IPS-18a (cell line): Measurements from ENCODE around the gene CEP20.

Experiments used
- H3K27ac ChIP-seq: one replicate; pipeline ENCODE4 v1.5.1; 2013; ENCODE audit warnings: low read length
- H3K27me3 ChIP-seq: one replicate; pipeline ENCODE4 v1.6.1; 2013; ENCODE audit warnings: mild to moderate bottlenecking, low read length; ENCODE audit not compliant: control insufficient read depth, insufficient read depth
- H3K36me3 ChIP-seq: one replicate; pipeline ENCODE4 v1.6.1; 2013; ENCODE audit warnings: low read depth, low read length; ENCODE audit not compliant: control insufficient read depth
- H3K4me1 ChIP-seq: one replicate; pipeline ENCODE4 v1.6.1; 2013; ENCODE audit warnings: low read depth, low read length; ENCODE audit not compliant: control insufficient read depth
- H3K4me3 ChIP-seq: one replicate; pipeline ENCODE4 v1.5.1; 2013; ENCODE audit warnings: low read length
- H3K9ac ChIP-seq: one replicate; pipeline ENCODE4 v1.6.1; 2013; ENCODE audit warnings: mild to moderate bottlenecking, low read length, moderate library complexity
- H3K9me3 ChIP-seq: one replicate; pipeline ENCODE4 v1.6.1; 2013; ENCODE audit warnings: low read depth, low read length; ENCODE audit not compliant: control insufficient read depth

Gene CEP20

GRCh38 chr16:15837761-15838160, 50.6 kb downstream of the CEP20 start:
- Histone ChIP-seq H3K9ac (no peak overlapping the region), H3K4me1 (no peaks in the 10 kb centered on the region), H3K4me3 (no peak overlapping the region), H3K27ac (no peak overlapping the region), H3K36me3 (no peaks in the 10 kb centered on the region), H3K27me3 (no peaks in the 10 kb centered on the region), H3K9me3 (no peaks in the 10 kb centered on the region)

GRCh38 chr16:15836965-15837611, 51.3 kb downstream of the CEP20 start:
- Histone ChIP-seq H3K27me3 (no peaks in the 10 kb centered on the region), H3K4me3 (no peak overlapping the region), H3K9me3 (no peaks in the 10 kb centered on the region), H3K9ac (no peak overlapping the region), H3K4me1 (no peaks in the 10 kb centered on the region), H3K36me3 (no peaks in the 10 kb centered on the region), H3K27ac (no peak overlapping the region)

- Histone ChIP-seq H3K9ac (no peak overlapping the region), H3K27me3 (no peaks in the 10 kb centered on the region), H3K4me3 (no peak overlapping the region), H3K9me3 (no peaks in the 10 kb centered on the region), H3K4me1 (no peaks in the 10 kb centered on the region), H3K27ac (no peak overlapping the region), H3K36me3 (no peaks in the 10 kb centered on the region)
Measured at GRCh38 chr16:15836074-15836473, 52.3 kb downstream of the CEP20 start.

GRCh38 chr16:15835136-15835878, 53.1 kb downstream of the CEP20 start:
- Histone ChIP-seq H3K9me3 (no peaks in the 10 kb centered on the region), H3K9ac (no peak overlapping the region), H3K4me1 (no peaks in the 10 kb centered on the region), H3K27ac (no peak overlapping the region), H3K36me3 (no peaks in the 10 kb centered on the region), H3K27me3 (no peaks in the 10 kb centered on the region), H3K4me3 (no peak overlapping the region)

DNA sequence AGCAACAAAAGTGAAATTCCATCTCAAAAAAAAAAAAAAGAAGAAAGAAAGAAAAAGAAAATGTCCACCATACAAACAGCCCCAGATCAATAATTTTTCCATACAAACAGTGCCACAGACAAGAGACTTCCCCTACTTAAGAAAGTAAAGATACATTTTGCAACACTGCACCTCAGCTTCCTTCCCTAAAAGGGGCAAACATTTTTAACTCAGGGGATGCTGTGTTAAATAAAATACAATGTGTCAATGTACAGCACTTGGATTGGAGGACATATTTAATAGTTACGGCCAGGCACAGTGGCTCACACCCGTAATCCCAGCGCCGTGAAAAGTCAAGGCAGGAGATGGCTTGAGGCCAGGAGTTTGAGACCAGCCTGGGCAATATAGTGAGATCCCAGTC, 53.9 kb downstream of the CEP20 start:
- H3K4me1 ChIP-seq = no peaks in the 10 kb centered on the region
- H3K36me3 ChIP-seq = no peaks in the 10 kb centered on the region
- no peak overlapping the region for H3K9ac ChIP-seq
- no peak overlapping the region for H3K4me3 ChIP-seq
- H3K27ac ChIP-seq = no peak overlapping the region
- H3K27me3 ChIP-seq = no peaks in the 10 kb centered on the region
- H3K9me3 ChIP-seq = no peaks in the 10 kb centered on the region

- Histone ChIP-seq H3K9ac (no peak overlapping the region), H3K9me3 (no peaks in the 10 kb centered on the region), H3K4me3 (no peak overlapping the region), H3K4me1 (no peaks in the 10 kb centered on the region), H3K27me3 (no peaks in the 10 kb centered on the region), H3K27ac (no peak overlapping the region), H3K36me3 (no peaks in the 10 kb centered on the region)
Measured at GRCh38 chr16:15833541-15833940, 54.9 kb downstream of the CEP20 start.

GRCh38 chr16:15832241-15832640, 56.2 kb downstream of the CEP20 start:
- no peak overlapping the region for H3K4me3 ChIP-seq
- no peaks in the 10 kb centered on the region for H3K4me1 ChIP-seq
- H3K27ac ChIP-seq = no peak overlapping the region
- no peaks in the 10 kb centered on the region for H3K36me3 ChIP-seq
- H3K9ac ChIP-seq = no peak overlapping the region
- H3K9me3 ChIP-seq = no peaks in the 10 kb centered on the region
- no peaks in the 10 kb centered on the region for H3K27me3 ChIP-seq

DNA sequence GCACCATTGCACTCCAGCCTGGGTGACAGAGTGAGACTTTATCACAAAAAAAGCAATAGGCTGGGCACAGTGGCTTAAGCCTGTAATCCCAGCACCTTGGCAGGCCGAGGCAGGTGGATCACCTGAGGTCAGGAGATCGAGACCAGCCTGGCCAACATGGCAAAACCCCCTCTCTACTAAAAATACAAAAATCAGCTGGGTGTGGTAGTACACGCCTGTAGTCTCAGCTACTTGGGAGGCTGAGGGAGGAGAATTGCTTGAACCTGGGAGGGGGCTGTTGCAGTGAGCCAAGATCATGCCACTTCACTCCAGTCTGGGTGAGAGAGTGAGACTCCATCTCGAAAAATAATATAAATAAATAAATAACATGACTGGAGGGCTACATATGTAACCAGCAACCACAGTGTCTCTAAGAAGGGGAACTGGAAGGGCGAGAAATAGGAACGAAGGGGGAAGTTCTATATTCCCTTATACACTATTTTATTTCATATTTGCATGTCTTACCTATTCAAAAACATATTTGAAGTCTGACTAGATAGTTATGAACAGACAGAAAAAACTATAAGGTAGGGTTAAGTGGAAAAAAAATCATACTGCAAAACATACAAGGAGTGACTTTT, 57.5 kb downstream of the CEP20 start:
- no peak overlapping the region for H3K4me3 ChIP-seq
- no peak overlapping the region for H3K27ac ChIP-seq
- no peaks in the 10 kb centered on the region for H3K27me3 ChIP-seq
- H3K9ac ChIP-seq = no peak overlapping the region
- H3K9me3 ChIP-seq = no peaks in the 10 kb centered on the region
- H3K36me3 ChIP-seq = no peaks in the 10 kb centered on the region
- H3K4me1 ChIP-seq = no peaks in the 10 kb centered on the region

DNA sequence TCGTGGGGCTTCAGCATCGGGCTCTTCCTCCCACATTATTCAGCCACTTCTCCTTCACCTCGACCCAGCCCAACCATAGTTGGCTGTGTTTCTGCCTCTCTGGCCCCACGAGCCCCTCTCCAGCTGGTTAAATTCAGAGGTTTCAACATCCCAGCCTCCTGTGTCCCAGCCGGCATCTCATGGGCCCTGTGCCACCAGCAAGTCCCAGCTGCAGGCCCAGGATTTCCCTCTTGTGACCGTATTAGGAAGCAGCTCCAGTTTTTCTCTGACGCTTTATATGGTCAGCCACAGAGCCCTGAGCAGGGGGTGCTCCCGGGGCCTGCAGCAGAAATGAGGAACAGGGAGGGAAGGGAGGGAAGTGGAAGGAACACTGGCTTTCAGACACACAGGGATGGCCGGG, 58.9 kb downstream of the CEP20 start:
- Histone ChIP-seq H3K4me1 (no peaks in the 10 kb centered on the region), H3K36me3 (no peaks in the 10 kb centered on the region), H3K9me3 (no peaks in the 10 kb centered on the region), H3K4me3 (no peak overlapping the region), H3K9ac (no peak overlapping the region), H3K27ac (no peak overlapping the region), H3K27me3 (no peaks in the 10 kb centered on the region)

DNA sequence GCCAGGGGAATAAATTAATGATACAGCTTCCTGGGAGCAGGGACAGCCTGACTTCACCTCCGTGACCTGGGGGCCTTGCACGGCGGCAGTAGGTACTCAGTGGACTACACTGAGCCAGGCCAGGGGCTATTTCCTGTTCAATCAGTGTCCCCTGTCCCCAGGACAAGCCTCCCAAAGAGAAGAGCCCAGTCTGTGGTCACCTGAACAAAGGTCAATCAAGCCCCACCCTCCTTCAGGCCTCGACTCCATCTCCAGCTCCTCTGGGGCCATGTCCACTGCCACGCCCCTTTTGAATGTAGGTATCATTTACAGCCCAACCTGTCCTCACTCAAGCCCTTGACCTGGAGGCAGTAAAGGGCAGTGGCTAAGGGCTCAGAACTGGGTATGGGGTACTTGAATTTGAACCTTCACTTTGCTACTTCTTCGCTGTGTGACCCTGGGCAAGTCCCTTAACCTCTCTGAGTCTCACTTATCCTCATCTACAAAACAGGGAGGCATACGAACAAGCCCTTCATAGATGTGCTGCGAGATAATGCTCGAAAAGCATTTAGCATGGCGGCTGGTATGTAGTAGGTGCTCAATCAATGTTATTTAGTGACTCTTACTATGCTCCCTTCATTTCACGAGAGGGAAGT, 60.6 kb downstream of the CEP20 start:
- no peak overlapping the region for H3K9ac ChIP-seq
- no peaks in the 10 kb centered on the region for H3K36me3 ChIP-seq
- H3K4me3 ChIP-seq = no peak overlapping the region
- H3K9me3 ChIP-seq = no peaks in the 10 kb centered on the region
- H3K27ac ChIP-seq = no peak overlapping the region
- H3K27me3 ChIP-seq = no peaks in the 10 kb centered on the region
- H3K4me1 ChIP-seq = no peaks in the 10 kb centered on the region

DNA sequence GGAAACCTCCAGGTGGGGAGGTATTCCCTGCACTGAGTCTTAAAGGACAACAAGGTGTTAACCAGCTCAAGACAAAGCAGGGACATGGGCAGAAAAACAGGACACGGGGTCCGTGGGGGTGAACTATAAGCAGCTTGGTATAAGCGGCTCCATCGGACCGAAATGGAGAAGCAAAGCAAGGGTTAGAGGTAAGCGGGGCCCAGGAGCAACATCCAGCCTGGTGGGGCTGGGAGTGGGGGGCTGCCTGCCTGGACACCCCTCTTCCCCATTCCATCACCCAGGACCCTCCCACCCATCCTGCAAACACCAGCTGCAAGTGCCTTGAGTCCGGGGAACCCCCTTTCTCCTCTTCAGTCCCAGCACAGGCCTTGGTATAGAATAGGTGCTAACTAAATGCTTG, 61.1 kb downstream of the CEP20 start:
- Histone ChIP-seq H3K9me3 (no peaks in the 10 kb centered on the region), H3K4me3 (no peak overlapping the region), H3K27me3 (no peaks in the 10 kb centered on the region), H3K4me1 (no peaks in the 10 kb centered on the region), H3K36me3 (no peaks in the 10 kb centered on the region), H3K9ac (no peak overlapping the region), H3K27ac (no peak overlapping the region)
